Skeletal muscle tissue (tissue), 4 donors: ENCODE data around the gene LRRFIP1. TPM values are rescaled to one million over a fixed set of nuclear protein-coding genes. Genes with fewer than 3 reads are reported as not detected.

Source experiments
- H3K27ac ChIP-seq: one replicate; pipeline ENCODE4 v1.7.0; 2013; ENCODE audit warnings: mild to moderate bottlenecking, low read depth, low read length, inconsistent platforms
- H3K27me3 ChIP-seq, 3 donors: one replicate each; pipeline ENCODE4 v1.7.0; 2013; ENCODE audit warnings: low read length in 3 of 3; ENCODE audit not compliant: control insufficient read depth in 3 of 3, insufficient read depth in 3 of 3
- H3K36me3 ChIP-seq, 3 donors: one replicate each; pipeline ENCODE4 v1.7.0; 2013; ENCODE audit warnings: low read length in 3 of 3; ENCODE audit not compliant: control insufficient read depth in 3 of 3, insufficient read depth in 3 of 3
- H3K4me1 ChIP-seq, 3 donors: one replicate each; pipeline ENCODE4 v1.7.0; 2013; ENCODE audit warnings: low read length in 3 of 3, mild to moderate bottlenecking in 3 of 3; ENCODE audit not compliant: control insufficient read depth in 3 of 3, insufficient read depth in 3 of 3
- H3K4me3 ChIP-seq, 3 donors: one replicate each; pipeline ENCODE4 v1.7.0; 2013; ENCODE audit warnings: low read length in 3 of 3
- H3K9ac ChIP-seq, 3 donors: one replicate each; pipeline ENCODE4 v1.7.0; 2013; ENCODE audit warnings: low read length in 3 of 3, mild to moderate bottlenecking in 3 of 3, moderate library complexity in 2 of 3, low read depth in 1 of 3
- H3K9me3 ChIP-seq, 3 donors: one replicate each; pipeline ENCODE4 v1.7.0; 2013; ENCODE audit warnings: low read length in 3 of 3; ENCODE audit not compliant: control insufficient read depth in 3 of 3
- total RNA-seq: library from RNA; depleted of rRNA; stranded (reverse); fragments of >200 nt; gene quantifications from one replicate; pipeline ENCODE4 v1.2.3, GENCODE V29; 2014
- donor health status: Osteomylitis.

LRRFIP1 gene
- total RNA-seq, 1 donor from 2014 or later = 65.8 TPM

- Histone ChIP-seq H3K4me3 (no peak overlapping the region), H3K27ac (no peak overlapping the region), H3K36me3 (peaks cover 0 to 2% (median 0%) of the 10 kb centered on the region in 3 donors), H3K27me3 (no peaks in the 10 kb centered on the region), H3K9me3 (no peaks in the 10 kb centered on the region), H3K9ac (no peak overlapping the region), H3K4me1 (no peaks in the 10 kb centered on the region)
These were observed 169.9 kb downstream of the LRRFIP1 start for GRCh38 chr2:237797253-237797652.

GRCh38 chr2:237798236-237799059 is 171.1 kb downstream of the LRRFIP1 start, which contains the start of gene RBM44:
TSS of gene RBM44 (plus strand) at chr2:237798779. CDS start at chr2:237813610, 14,831 bp downstream.
- no peaks in the 10 kb centered on the region for H3K27me3 ChIP-seq
- no peak within 1 kb of the TSS for H3K9ac ChIP-seq
- H3K4me1 ChIP-seq = no peaks in the 10 kb centered on the region
- H3K9me3 ChIP-seq = no peaks in the 10 kb centered on the region
- H3K27ac ChIP-seq = no peak within 1 kb of the TSS
- H3K4me3 ChIP-seq = no peak within 1 kb of the TSS
- H3K36me3 ChIP-seq = peaks cover 0 to 2% (median 0%) of the 10 kb centered on the region in 3 donors

GRCh38 chr2:237799060-237799428 is 171.7 kb downstream of the LRRFIP1 start:
- Histone ChIP-seq H3K27ac (no peak overlapping the region), H3K4me3 (no peak overlapping the region), H3K9ac (no peak overlapping the region), H3K4me1 (no peaks in the 10 kb centered on the region), H3K27me3 (no peaks in the 10 kb centered on the region), H3K9me3 (no peaks in the 10 kb centered on the region), H3K36me3 (peaks cover 0 to 2% (median 0%) of the 10 kb centered on the region in 3 donors)

GRCh38 chr2:237801466-237801865 is 174.1 kb downstream of the LRRFIP1 start:
- Histone ChIP-seq H3K4me3 (no peak overlapping the region), H3K27me3 (no peaks in the 10 kb centered on the region), H3K9me3 (no peaks in the 10 kb centered on the region), H3K4me1 (no peaks in the 10 kb centered on the region), H3K9ac (no peak overlapping the region), H3K27ac (no peak overlapping the region), H3K36me3 (peaks cover 0 to 2% (median 0%) of the 10 kb centered on the region in 3 donors)

GRCh38 chr2:237806334-237806733 is 178.9 kb downstream of the LRRFIP1 start:
- H3K4me3 ChIP-seq = no peak overlapping the region
- H3K4me1 ChIP-seq = no peaks in the 10 kb centered on the region
- H3K9me3 ChIP-seq = no peaks in the 10 kb centered on the region
- H3K27ac ChIP-seq = no peak overlapping the region
- H3K27me3 ChIP-seq = no peaks in the 10 kb centered on the region
- no peak overlapping the region for H3K9ac ChIP-seq
- no peaks in the 10 kb centered on the region for H3K36me3 ChIP-seq

- Histone ChIP-seq H3K9ac (no peak overlapping the region), H3K4me1 (no peaks in the 10 kb centered on the region), H3K36me3 (no peaks in the 10 kb centered on the region), H3K27ac (no peak overlapping the region), H3K4me3 (no peak overlapping the region), H3K9me3 (no peaks in the 10 kb centered on the region), H3K27me3 (no peaks in the 10 kb centered on the region)
These were observed 188.2 kb downstream of the LRRFIP1 start for GRCh38 chr2:237815637-237816036.

GRCh38 chr2:237816531-237816930 is 189.1 kb downstream of the LRRFIP1 start:
- H3K36me3 ChIP-seq = no peaks in the 10 kb centered on the region
- H3K27me3 ChIP-seq = no peaks in the 10 kb centered on the region
- H3K4me3 ChIP-seq = no peak overlapping the region
- no peaks in the 10 kb centered on the region for H3K4me1 ChIP-seq
- no peaks in the 10 kb centered on the region for H3K9me3 ChIP-seq
- no peak overlapping the region for H3K27ac ChIP-seq
- no peak overlapping the region for H3K9ac ChIP-seq

- no peaks in the 10 kb centered on the region for H3K36me3 ChIP-seq
These were observed 190.7 kb downstream of the LRRFIP1 start for GRCh38 chr2:237818066-237818473.

GRCh38 chr2:237819231-237819630 is 191.8 kb downstream of the LRRFIP1 start:
- Histone ChIP-seq H3K27me3 (no peaks in the 10 kb centered on the region), H3K4me3 (no peak overlapping the region), H3K4me1 (no peaks in the 10 kb centered on the region), H3K27ac (no peak overlapping the region), H3K36me3 (no peaks in the 10 kb centered on the region), H3K9ac (no peak overlapping the region), H3K9me3 (no peaks in the 10 kb centered on the region)

More at GRCh38 chr2:237818066-237818473, 190.7 kb downstream of the LRRFIP1 start:
- Histone ChIP-seq H3K4me3 (no peak overlapping the region), H3K9ac (no peak overlapping the region), H3K4me1 (no peaks in the 10 kb centered on the region), H3K9me3 (no peaks in the 10 kb centered on the region), H3K27ac (no peak overlapping the region), H3K27me3 (no peaks in the 10 kb centered on the region)

- no peaks in the 10 kb centered on the region for H3K27me3 ChIP-seq
- H3K36me3 ChIP-seq = no peaks in the 10 kb centered on the region
- H3K9me3 ChIP-seq = no peaks in the 10 kb centered on the region
- no peaks in the 10 kb centered on the region for H3K4me1 ChIP-seq
- no peak overlapping the region for H3K27ac ChIP-seq
- H3K9ac ChIP-seq = no peak overlapping the region
- H3K4me3 ChIP-seq = no peak overlapping the region
These were observed 193.0 kb downstream of the LRRFIP1 start for GRCh38 chr2:237820421-237820820.
